Activated B cell treated with CpG ODN at 0.5 μM for 24 hours (primary cell): Measurements from ENCODE around the gene SYT13. TPM values are rescaled to one million over a fixed set of nuclear protein-coding genes. Genes with fewer than 3 reads are reported as not detected.

Experiments used
- ATAC-seq: fragments of 200-7000 bp; cut with Tn5 transposase; one replicate; pipeline ENCODE4 v1.10.0; 2021; ENCODE audit warnings: low read depth, mild to moderate bottlenecking, moderate library complexity
- CTCF ChIA-PET: fragments of 350-600 bp; sonication (Branson Sonifier 250); formaldehyde crosslinking; loops from one replicate; lab custom pipeline; 2021; ENCODE audit warnings: antibody characterized with exemption; lab: Charles Lee
- POLR2A ChIA-PET: fragments of 350-600 bp; sonication (Branson Sonifier 250); formaldehyde crosslinking; loops from one replicate; lab custom pipeline; 2021; ENCODE audit warnings: antibody characterized with exemption; lab: Charles Lee
- DNase-seq: peaks from one replicate; pipeline ENCODE4 v3.0.0; 2022
- H3K27ac Mint-ChIP-seq: one replicate; pipeline ENCODE4 v1.8.0; 2020; ENCODE audit warnings: mixed read lengths
- H3K27me3 Mint-ChIP-seq: one replicate; pipeline ENCODE4 v1.8.0; 2021; ENCODE audit warnings: mixed read lengths
- H3K36me3 Mint-ChIP-seq: one replicate; pipeline ENCODE4 v1.8.0; 2021; ENCODE audit warnings: low read depth, mixed read lengths
- H3K4me1 Mint-ChIP-seq: one replicate; pipeline ENCODE4 v1.8.0; 2021; ENCODE audit warnings: mixed read lengths
- H3K4me3 Mint-ChIP-seq: one replicate; pipeline ENCODE4 v1.8.0; 2020; ENCODE audit warnings: mild to moderate bottlenecking, mixed read lengths
- H3K9me3 Mint-ChIP-seq: one replicate; pipeline ENCODE4 v1.8.0; 2020; ENCODE audit warnings: mixed read lengths
- intact Hi-C: fragments of 100-400 bp; cut with micrococcal nuclease; formaldehyde crosslinking; loops from one replicate; pipeline ENCODE4 v1.15.1; 2024
- total RNA-seq: library from RNA; stranded (reverse); gene quantifications from 2 replicates; pipeline ENCODE4 v1.2.3, GENCODE V29; 2022
- TF ChIP-seq, protein P1 (sequence below): fragments of 200-600 bp; IDR thresholded peaks from one replicate; pipeline ENCODE4 v1.8.0; 2022; ENCODE audit warnings: antibody characterized with exemption, mild to moderate bottlenecking

SYT13 gene
- total RNA-seq, 1 donor from 2014 or later: not detected

DNA sequence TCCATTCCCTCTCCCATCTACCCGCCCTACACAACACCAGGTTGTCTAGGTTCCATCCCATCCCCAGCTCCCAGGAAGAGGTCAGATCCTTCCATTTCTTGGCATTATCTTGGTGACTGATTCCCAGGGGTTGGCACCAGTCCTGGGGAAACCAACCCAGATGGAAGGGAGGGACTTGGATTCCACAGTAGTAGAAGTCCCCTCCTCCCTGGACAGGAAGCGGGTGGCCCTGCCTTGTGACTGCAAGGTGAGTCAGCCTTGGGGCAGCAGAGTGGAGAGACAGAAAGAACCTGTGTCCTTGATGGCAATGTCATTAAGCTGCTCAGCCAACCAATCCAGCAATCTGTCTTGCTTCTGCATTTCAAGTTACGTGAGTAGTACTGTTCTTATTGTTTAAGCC lies 26.5 kb downstream of the SYT13 start:
- POLR2A ChIA-PET: no interaction called here
- TF ChIP-seq, protein P1, sequence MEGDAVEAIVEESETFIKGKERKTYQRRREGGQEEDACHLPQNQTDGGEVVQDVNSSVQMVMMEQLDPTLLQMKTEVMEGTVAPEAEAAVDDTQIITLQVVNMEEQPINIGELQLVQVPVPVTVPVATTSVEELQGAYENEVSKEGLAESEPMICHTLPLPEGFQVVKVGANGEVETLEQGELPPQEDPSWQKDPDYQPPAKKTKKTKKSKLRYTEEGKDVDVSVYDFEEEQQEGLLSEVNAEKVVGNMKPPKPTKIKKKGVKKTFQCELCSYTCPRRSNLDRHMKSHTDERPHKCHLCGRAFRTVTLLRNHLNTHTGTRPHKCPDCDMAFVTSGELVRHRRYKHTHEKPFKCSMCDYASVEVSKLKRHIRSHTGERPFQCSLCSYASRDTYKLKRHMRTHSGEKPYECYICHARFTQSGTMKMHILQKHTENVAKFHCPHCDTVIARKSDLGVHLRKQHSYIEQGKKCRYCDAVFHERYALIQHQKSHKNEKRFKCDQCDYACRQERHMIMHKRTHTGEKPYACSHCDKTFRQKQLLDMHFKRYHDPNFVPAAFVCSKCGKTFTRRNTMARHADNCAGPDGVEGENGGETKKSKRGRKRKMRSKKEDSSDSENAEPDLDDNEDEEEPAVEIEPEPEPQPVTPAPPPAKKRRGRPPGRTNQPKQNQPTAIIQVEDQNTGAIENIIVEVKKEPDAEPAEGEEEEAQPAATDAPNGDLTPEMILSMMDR: no peak
- intact Hi-C loops: no loop called here
- DNase-seq (no peak), ATAC-seq (no peak)
- H3K27ac Mint-ChIP-seq: no peak overlapping the region
- CTCF ChIA-PET: no interaction called here
- H3K4me3 Mint-ChIP-seq: no peak overlapping the region
- H3K27me3 Mint-ChIP-seq: peaks cover 24% of the 10 kb centered on the region
- no peaks in the 10 kb centered on the region for H3K36me3 Mint-ChIP-seq
- H3K4me1 Mint-ChIP-seq: no peaks in the 10 kb centered on the region
- H3K9me3 Mint-ChIP-seq: no peaks in the 10 kb centered on the region

DNA sequence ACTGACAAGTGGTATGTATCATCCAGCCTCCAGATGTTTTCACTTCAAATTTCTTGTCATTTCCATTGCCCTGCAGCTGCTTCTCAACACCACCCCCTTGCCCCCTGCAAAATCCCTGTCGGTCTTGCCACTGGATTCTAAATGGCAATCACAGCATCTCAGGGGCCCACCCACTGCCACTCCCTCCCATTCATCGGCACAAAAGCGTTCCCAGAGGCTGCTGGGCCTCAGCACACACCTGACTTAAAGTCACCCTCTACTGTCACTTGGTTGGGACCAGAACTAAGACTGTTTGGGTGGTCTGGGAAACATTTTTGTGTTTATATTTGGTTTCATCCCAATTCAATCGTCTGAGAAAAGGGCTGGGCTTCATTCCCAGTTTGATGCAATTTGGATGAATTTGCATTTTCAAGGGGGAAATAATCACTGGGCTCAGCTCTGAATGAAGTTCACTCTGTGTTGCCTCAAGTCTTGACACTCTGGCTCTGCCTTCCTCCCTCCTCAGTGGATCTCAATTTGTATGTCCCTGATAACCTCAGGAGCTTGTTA lies 27.1 kb downstream of the SYT13 start:
- ChIA-PET POLR2A (no interaction called here), CTCF (interaction anchor here (1.3 kb wide), 1 partner anchor 9 kb away, joined by 4 read pairs; no protein-coding TSS in a partner anchor)
- intact Hi-C loops: no loop called here
- no peaks in the 10 kb centered on the region for H3K9me3 Mint-ChIP-seq
- H3K4me3 Mint-ChIP-seq: no peak overlapping the region
- H3K36me3 Mint-ChIP-seq: no peaks in the 10 kb centered on the region
- H3K27me3 Mint-ChIP-seq: peaks cover 29% of the 10 kb centered on the region
- DNase-seq (no peak), ATAC-seq (no peak)
- no peaks in the 10 kb centered on the region for H3K4me1 Mint-ChIP-seq
- H3K27ac Mint-ChIP-seq: no peak overlapping the region
- TF ChIP-seq, protein P1: no peak

DNA sequence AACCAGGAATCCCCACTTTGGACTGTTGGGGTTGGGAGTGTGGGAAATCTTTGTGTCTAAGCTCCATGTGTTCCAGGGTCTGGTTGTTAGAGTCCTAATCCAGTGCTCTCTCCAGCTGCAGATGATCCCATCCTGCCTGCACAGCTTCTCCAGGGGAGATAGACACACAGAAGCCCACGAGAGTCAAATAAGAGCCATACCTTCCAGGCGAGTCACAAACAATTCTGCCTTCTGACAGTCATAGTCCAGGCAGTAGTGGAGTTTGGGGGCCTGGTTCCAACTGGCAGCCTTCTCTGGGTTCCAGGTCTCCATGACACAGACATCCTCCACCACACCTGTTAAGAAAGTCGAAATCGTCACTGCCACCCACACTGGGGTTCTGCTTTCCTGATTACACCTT lies 32.1 kb downstream of the SYT13 start:
- no peaks in the 10 kb centered on the region for H3K9me3 Mint-ChIP-seq
- no peaks in the 10 kb centered on the region for H3K36me3 Mint-ChIP-seq
- no peak overlapping the region for H3K4me3 Mint-ChIP-seq
- CTCF ChIA-PET: no interaction called here
- DNase-seq (no peak), ATAC-seq (no peak)
- H3K27me3 Mint-ChIP-seq: peaks cover 22% of the 10 kb centered on the region
- no peaks in the 10 kb centered on the region for H3K4me1 Mint-ChIP-seq
- TF ChIP-seq, protein P1: no peak
- no peak overlapping the region for H3K27ac Mint-ChIP-seq
- intact Hi-C loops: no loop called here
- POLR2A ChIA-PET: no interaction called here

DNA sequence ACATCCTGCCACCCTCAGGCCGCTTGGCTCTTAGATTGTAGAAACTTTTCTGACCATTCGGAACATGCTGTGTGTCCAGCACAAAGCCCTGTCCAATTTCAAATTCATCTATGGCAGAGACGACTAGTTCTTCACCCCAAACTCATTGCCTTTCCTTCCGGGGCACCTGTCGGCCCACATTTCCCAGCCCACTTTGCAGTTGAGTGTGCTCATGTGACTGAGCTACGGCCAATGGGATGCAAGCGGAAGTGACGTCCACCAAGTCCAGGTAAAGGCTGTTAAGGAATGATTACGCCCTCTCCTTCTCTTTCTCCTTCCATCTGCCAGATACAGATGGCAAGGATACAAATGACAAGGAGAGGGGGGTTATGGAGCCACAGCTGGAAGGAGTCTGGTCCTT lies 32.5 kb downstream of the SYT13 start:
- ChIA-PET CTCF (no interaction called here), POLR2A (no interaction called here)
- ATAC-seq (no peak), DNase-seq (no peak)
- Mint-ChIP-seq H3K27ac (no peak overlapping the region), H3K36me3 (no peaks in the 10 kb centered on the region), H3K27me3 (peaks cover 22% of the 10 kb centered on the region), H3K4me1 (no peaks in the 10 kb centered on the region), H3K9me3 (no peaks in the 10 kb centered on the region), H3K4me3 (no peak overlapping the region)
- TF ChIP-seq, protein P1: no peak
- intact Hi-C loops: loop anchor here (2.0 kb wide), 1 partner anchor 143 kb away; no protein-coding TSS in a partner anchor

DNA sequence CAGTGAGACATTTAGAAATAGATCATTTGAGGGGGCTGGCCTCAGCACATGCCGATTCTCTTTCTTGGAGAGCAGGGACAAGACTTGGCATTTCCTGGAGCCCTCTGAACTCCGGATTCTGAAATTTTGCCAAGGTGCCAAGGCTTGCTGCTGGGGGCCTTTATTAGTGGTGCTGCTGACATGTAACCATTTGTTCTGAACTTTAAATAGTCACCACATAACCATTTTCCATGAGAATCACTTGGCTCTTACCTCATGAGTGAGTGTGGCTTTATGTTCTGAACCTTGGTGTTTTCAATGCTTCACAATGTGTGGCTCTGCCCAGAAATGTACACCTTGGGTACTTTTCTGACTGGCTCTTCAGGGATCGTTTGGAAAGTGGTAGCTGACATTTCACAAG lies 33.3 kb downstream of the SYT13 start:
- H3K4me3 Mint-ChIP-seq: no peak overlapping the region
- no peaks in the 10 kb centered on the region for H3K4me1 Mint-ChIP-seq
- POLR2A ChIA-PET: no interaction called here
- no peak for ATAC-seq
- H3K9me3 Mint-ChIP-seq: no peaks in the 10 kb centered on the region
- no peaks in the 10 kb centered on the region for H3K36me3 Mint-ChIP-seq
- DNase-seq: no peak
- H3K27me3 Mint-ChIP-seq: peaks cover 24% of the 10 kb centered on the region
- TF ChIP-seq, protein P1: no peak
- CTCF ChIA-PET: interaction anchor here (0.8 kb wide), 1 partner anchor 142 kb away, joined by 3 read pairs; no protein-coding TSS in a partner anchor
- intact Hi-C loops: loop anchor here (2.0 kb wide), 1 partner anchor 142 kb away; no protein-coding TSS in a partner anchor
- H3K27ac Mint-ChIP-seq: no peak overlapping the region
